WI38 (cell line): ENCODE data around the gene PLEKHM3.

Source experiments
- H3K4me3 ChIP-seq: 2 replicates; pipeline ENCODE4 v1.5.1; 2011; ENCODE audit warnings: low read depth, mild to moderate bottlenecking, control low read depth, low read length
- CTCF ChIP-seq: IDR thresholded peaks from 2 replicates; pipeline ENCODE4 v1.5.1; 2012; ENCODE audit warnings: low read depth, mild to moderate bottlenecking, control low read depth, low read length

PLEKHM3 gene

GRCh38 chr2:208001924-208002323 is 23.4 kb downstream of the PLEKHM3 start:
- H3K4me3 ChIP-seq = no peak overlapping the region
- no peak for TF ChIP-seq CTCF

GRCh38 chr2:208000701-208001395 is 24.5 kb downstream of the PLEKHM3 start:
- TF ChIP-seq CTCF = no peak
- no peak overlapping the region for H3K4me3 ChIP-seq

- no peak for TF ChIP-seq CTCF
- no peak overlapping the region for H3K4me3 ChIP-seq
Observed at GRCh38 chr2:207996848-207997247, 28.5 kb downstream of the PLEKHM3 start.

- no peak overlapping the region for H3K4me3 ChIP-seq
- no peak for TF ChIP-seq CTCF
Observed at GRCh38 chr2:207995887-207996286, 29.4 kb downstream of the PLEKHM3 start.

GRCh38 chr2:207993151-207993763 is 32.1 kb downstream of the PLEKHM3 start:
- TF ChIP-seq CTCF = no peak

GRCh38 chr2:207991944-207992343 is 33.4 kb downstream of the PLEKHM3 start:
- TF ChIP-seq CTCF = no peak
- no peak overlapping the region for H3K4me3 ChIP-seq

More at GRCh38 chr2:207993151-207993763, 32.1 kb downstream of the PLEKHM3 start:
- H3K4me3 ChIP-seq = no peak overlapping the region

- TF ChIP-seq CTCF = no peak
Observed at GRCh38 chr2:207990784-207991183, 34.5 kb downstream of the PLEKHM3 start.

More at GRCh38 chr2:207990784-207991183, 34.5 kb downstream of the PLEKHM3 start:
- H3K4me3 ChIP-seq = no peak overlapping the region
